Measurements from ENCODE around the gene AKAP1.

Gene AKAP1

DNA sequence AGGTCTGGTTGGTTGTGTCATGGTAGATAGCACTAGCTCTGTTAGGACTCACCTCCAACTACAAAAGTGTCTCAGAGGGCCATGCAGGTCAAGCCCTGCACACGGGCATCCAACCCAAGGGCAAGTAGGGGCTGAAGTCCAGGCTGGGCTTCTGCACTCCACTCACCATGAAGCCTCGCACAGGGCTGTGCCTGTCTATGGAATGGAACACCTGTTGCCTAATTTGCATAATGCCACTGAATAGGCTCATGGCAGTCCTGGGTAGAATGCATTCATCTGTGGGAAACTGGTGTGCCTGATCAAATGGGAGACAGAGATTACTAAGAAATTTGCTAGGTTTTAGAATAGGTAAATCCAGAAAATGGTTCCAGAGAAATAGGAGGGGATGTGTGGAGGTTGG, 8.0 kb upstream of the AKAP1 start:
- Histone ChIP-seq H3K4me1 (ENCODE audit: insufficient read depth, insufficient read length) (no peaks in the 10 kb centered on the region), H3K27me3 (ENCODE audit: insufficient read depth, insufficient read length) (peaks cover 12% of the 10 kb centered on the region), H3K36me3 (ENCODE audit: insufficient read depth, insufficient read length, low read length) (no peaks in the 10 kb centered on the region), H3K9me3 (ENCODE audit: insufficient read depth, low read length) (no peaks in the 10 kb centered on the region), H3K9ac (ENCODE audit: insufficient read length, low read depth) (no peak overlapping the region), H3K4me3 (ENCODE audit: insufficient read length, low read depth) (no peak overlapping the region)
- no peak for TF ChIP-seq SUZ12 (IDR thresholded peaks at IDR 0.05; ENCODE audit: extremely low read depth, insufficient read depth, insufficient read length)
- no peak for TF ChIP-seq ZNF274 (IDR thresholded peaks at IDR 0.05; ENCODE audit: low read depth, low read length)
- no peak for TF ChIP-seq YY1 (IDR thresholded peaks at IDR 0.05; ENCODE audit: insufficient read depth, insufficient read length)
- no peak for DNase-seq (ENCODE audit: low read depth, low spot score)

DNA sequence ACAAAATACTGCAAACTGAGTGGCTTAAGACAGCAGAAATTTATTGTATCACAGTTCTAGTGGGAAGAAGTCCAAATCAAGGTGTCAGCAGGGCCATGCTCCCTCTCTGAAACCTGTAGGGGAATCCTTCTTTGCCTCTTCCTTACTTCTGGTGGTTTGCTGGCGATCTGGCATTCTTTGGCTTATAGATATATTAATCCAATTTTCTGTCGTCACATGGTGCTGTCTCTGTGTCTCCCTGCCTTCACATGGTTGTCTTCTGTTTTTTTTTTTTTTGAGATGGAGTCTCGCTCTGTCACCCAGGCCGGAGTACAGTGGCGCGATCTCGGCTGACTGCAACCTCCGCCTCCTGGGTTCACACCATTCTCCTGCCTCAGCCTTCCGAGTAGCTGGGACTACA, 6.8 kb upstream of the AKAP1 start:
- DNase-seq (ENCODE audit: low read depth, low spot score), result no peak
- no peaks in the 10 kb centered on the region for H3K36me3 ChIP-seq (ENCODE audit: insufficient read depth, insufficient read length, low read length)
- TF ChIP-seq YY1 (IDR thresholded peaks at IDR 0.05; ENCODE audit: insufficient read depth, insufficient read length) (no peak), SUZ12 (IDR thresholded peaks at IDR 0.05; ENCODE audit: extremely low read depth, insufficient read depth, insufficient read length) (no peak), ZNF274 (IDR thresholded peaks at IDR 0.05; ENCODE audit: low read depth, low read length) (no peak)

GRCh38 chr17:57080718-57081117, 4.3 kb upstream of the AKAP1 start:
- H3K4me1 ChIP-seq (ENCODE audit: insufficient read depth, insufficient read length), result no peaks in the 10 kb centered on the region
- TF ChIP-seq YY1 (IDR thresholded peaks at IDR 0.05; ENCODE audit: insufficient read depth, insufficient read length), result no peak
- TF ChIP-seq ZNF274 (IDR thresholded peaks at IDR 0.05; ENCODE audit: low read depth, low read length), result no peak
- no peak for TF ChIP-seq SUZ12 (IDR thresholded peaks at IDR 0.05; ENCODE audit: extremely low read depth, insufficient read depth, insufficient read length)
- peaks cover 12% of the 10 kb centered on the region for H3K27me3 ChIP-seq (ENCODE audit: insufficient read depth, insufficient read length)
- H3K9me3 ChIP-seq (ENCODE audit: insufficient read depth, low read length), result no peaks in the 10 kb centered on the region
- H3K9ac ChIP-seq (ENCODE audit: insufficient read length, low read depth), result no peak overlapping the region
- no peak for DNase-seq (ENCODE audit: low read depth, low spot score)
- no peak overlapping the region for H3K4me3 ChIP-seq (ENCODE audit: insufficient read length, low read depth)
- H3K36me3 ChIP-seq (ENCODE audit: insufficient read depth, insufficient read length, low read length), result no peaks in the 10 kb centered on the region

More for the DNA sequence above, 6.8 kb upstream of the AKAP1 start:
- no peaks in the 10 kb centered on the region for H3K4me1 ChIP-seq (ENCODE audit: insufficient read depth, insufficient read length)
- H3K9me3 ChIP-seq (ENCODE audit: insufficient read depth, low read length), result no peaks in the 10 kb centered on the region
- peaks cover 12% of the 10 kb centered on the region for H3K27me3 ChIP-seq (ENCODE audit: insufficient read depth, insufficient read length)
- H3K4me3 ChIP-seq (ENCODE audit: insufficient read length, low read depth), result no peak overlapping the region
- H3K9ac ChIP-seq (ENCODE audit: insufficient read length, low read depth), result no peak overlapping the region

DNA sequence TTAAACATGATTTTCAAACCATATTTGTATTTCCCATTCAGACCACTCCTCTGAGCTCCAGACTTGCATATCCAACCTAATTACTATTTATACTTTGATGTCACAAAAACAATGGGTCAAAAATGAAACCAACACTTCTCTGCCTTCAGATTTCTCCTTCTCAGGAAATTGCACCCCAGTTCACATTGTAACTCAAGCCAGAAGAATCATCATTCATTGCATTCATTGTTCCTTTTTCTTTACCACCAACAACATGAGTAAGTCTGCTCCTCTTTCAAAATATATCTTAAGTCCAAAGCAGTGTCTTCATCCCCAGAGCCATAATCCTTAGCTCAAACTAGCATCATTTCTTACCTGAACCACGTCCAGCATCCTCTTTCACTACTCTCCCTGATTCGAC, 2.6 kb upstream of the AKAP1 start:
- H3K9me3 ChIP-seq (ENCODE audit: insufficient read depth, low read length), result no peaks in the 10 kb centered on the region
- peaks cover 11% of the 10 kb centered on the region for H3K27me3 ChIP-seq (ENCODE audit: insufficient read depth, insufficient read length)
- peaks cover 3% of the 10 kb centered on the region for H3K36me3 ChIP-seq (ENCODE audit: insufficient read depth, insufficient read length, low read length)
- H3K4me1 ChIP-seq (ENCODE audit: insufficient read depth, insufficient read length), result peaks cover 5% of the 10 kb centered on the region
- no peak for DNase-seq (ENCODE audit: low read depth, low spot score)
- TF ChIP-seq ZNF274 (IDR thresholded peaks at IDR 0.05; ENCODE audit: low read depth, low read length) (no peak), YY1 (IDR thresholded peaks at IDR 0.05; ENCODE audit: insufficient read depth, insufficient read length) (no peak), SUZ12 (IDR thresholded peaks at IDR 0.05; ENCODE audit: extremely low read depth, insufficient read depth, insufficient read length) (no peak)
- H3K9ac ChIP-seq (ENCODE audit: insufficient read length, low read depth), result no peak overlapping the region
- H3K4me3 ChIP-seq (ENCODE audit: insufficient read length, low read depth), result no peak overlapping the region

DNA sequence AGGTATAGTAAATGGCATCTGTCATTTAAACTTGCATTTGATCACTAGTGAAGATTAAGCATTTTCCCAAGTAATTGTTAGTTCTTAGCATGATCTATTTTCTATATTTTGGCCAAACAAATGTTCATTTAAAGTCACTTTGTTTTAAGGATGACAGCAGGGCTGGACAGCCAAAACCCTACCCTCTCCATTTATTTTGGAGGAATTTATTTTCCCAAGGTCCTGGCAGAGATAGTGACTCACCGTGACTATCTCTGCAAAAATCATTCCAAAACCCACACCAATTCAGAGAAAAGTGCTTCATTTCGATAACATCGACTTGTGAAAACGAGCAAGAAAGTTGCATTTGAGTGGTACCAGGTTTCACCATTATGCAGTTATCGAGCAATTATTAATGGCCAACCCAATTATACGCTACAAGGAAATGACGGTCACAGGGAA, 665 bp upstream of the AKAP1 start:
- H3K9me3 ChIP-seq (ENCODE audit: insufficient read depth, low read length), result no peaks in the 10 kb centered on the region
- H3K27me3 ChIP-seq (ENCODE audit: insufficient read depth, insufficient read length), result peaks cover 6% of the 10 kb centered on the region
- H3K4me3 ChIP-seq (ENCODE audit: insufficient read length, low read depth), result peak overlapping the region; percentile 79
- DNase-seq (ENCODE audit: low read depth, low spot score), result no peak
- TF ChIP-seq YY1 (IDR thresholded peaks at IDR 0.05; ENCODE audit: insufficient read depth, insufficient read length) (no peak), ZNF274 (IDR thresholded peaks at IDR 0.05; ENCODE audit: low read depth, low read length) (no peak), SUZ12 (IDR thresholded peaks at IDR 0.05; ENCODE audit: extremely low read depth, insufficient read depth, insufficient read length) (no peak)
- H3K36me3 ChIP-seq (ENCODE audit: insufficient read depth, insufficient read length, low read length), result peaks cover 3% of the 10 kb centered on the region
- H3K4me1 ChIP-seq (ENCODE audit: insufficient read depth, insufficient read length), result peaks cover 5% of the 10 kb centered on the region
- H3K9ac ChIP-seq (ENCODE audit: insufficient read length, low read depth), result peak overlapping the region; percentile 94

DNA sequence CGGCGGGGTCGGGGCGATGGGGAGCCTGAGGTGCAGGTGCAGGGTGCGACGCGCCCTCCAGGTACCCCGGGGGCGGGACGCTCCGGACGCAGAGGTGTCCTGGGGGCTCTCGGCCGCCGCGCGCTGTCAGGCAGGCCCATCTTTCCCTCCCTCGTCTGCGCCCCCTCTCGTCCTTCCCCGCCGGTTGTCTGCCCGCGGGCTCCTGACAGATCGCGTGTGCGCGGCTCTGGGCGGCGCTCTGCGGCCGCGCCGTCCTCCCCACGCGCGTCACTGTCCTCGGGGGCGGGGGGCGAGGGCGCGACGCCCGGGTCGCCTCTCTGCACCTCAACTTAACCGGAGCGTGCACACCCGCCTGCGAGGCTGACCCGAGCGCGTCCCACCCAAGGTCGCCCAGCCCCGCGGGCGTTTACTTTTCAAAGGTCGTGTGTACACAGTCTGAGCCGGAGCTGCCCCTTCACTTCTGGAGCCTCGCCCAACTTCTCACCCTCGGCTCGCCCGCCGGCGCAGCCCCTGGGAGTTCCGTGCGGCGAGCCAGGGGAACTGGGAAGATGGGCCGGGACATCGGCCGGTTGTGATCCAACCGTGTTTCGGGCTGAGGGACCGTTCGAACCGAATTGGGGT, 512 bp downstream of the AKAP1 start:
- peaks cover 3% of the 10 kb centered on the region for H3K36me3 ChIP-seq (ENCODE audit: insufficient read depth, insufficient read length, low read length)
- no peak for DNase-seq (ENCODE audit: low read depth, low spot score)
- peak overlapping the region; percentile 79 for H3K4me3 ChIP-seq (ENCODE audit: insufficient read length, low read depth)
- peaks cover 6% of the 10 kb centered on the region for H3K27me3 ChIP-seq (ENCODE audit: insufficient read depth, insufficient read length)
- peak overlapping the region; percentile 85 for H3K9ac ChIP-seq (ENCODE audit: insufficient read length, low read depth)
- TF ChIP-seq YY1 (IDR thresholded peaks at IDR 0.05; ENCODE audit: insufficient read depth, insufficient read length), result no peak
- TF ChIP-seq ZNF274 (IDR thresholded peaks at IDR 0.05; ENCODE audit: low read depth, low read length), result no peak
- no peak for TF ChIP-seq SUZ12 (IDR thresholded peaks at IDR 0.05; ENCODE audit: extremely low read depth, insufficient read depth, insufficient read length)
- H3K9me3 ChIP-seq (ENCODE audit: insufficient read depth, low read length), result no peaks in the 10 kb centered on the region
- H3K4me1 ChIP-seq (ENCODE audit: insufficient read depth, insufficient read length), result peaks cover 5% of the 10 kb centered on the region

DNA sequence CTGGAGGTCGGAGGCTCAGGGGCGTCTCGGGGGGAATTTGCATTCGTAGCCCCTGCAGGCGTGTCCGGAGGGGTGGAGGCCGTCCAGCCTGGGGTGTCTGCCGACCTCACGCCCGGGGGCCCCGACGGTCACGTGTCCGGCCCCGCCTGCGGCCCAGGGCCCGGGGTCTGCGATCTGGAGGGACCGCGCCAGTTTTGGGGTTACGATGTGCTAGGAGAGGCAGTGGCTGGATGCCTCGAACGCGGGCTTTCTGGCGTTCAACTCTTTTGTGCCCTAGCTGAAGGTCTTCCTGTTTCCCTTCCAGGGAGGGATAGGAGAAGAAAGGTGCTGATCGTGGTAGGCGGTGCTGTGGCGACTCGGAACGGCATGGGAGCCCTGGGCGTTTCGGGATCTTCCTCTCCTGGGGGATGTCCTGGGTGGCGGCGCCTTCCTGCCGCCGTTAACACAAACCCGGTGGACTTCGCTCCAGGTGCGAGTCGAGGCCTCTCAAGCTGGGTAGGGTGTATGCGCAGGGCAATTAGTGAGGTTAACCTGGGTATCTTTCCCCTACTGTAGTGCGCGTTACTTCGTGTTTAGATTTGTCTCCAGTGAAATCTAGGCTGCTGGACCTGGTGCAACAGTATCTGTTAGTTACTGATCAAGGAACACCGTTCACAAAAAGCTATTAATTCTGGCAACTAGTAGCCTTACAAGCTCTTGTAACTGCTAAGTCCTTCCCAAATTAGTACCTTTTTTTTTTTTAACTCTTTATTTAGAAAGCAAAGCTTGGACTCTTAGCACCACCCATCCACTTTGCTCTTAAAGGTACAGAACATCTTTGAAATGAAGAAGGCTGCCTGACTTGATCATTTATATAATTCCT, 1.3 kb downstream of the AKAP1 start:
- Histone ChIP-seq H3K36me3 (ENCODE audit: insufficient read depth, insufficient read length, low read length) (peaks cover 3% of the 10 kb centered on the region), H3K4me3 (ENCODE audit: insufficient read length, low read depth) (peak overlapping the region; percentile 79), H3K27me3 (ENCODE audit: insufficient read depth, insufficient read length) (peaks cover 6% of the 10 kb centered on the region), H3K9ac (ENCODE audit: insufficient read length, low read depth) (peak overlapping the region; percentile 85), H3K4me1 (ENCODE audit: insufficient read depth, insufficient read length) (peaks cover 12% of the 10 kb centered on the region), H3K9me3 (ENCODE audit: insufficient read depth, low read length) (no peaks in the 10 kb centered on the region)
- TF ChIP-seq YY1 (IDR thresholded peaks at IDR 0.05; ENCODE audit: insufficient read depth, insufficient read length) (no peak), SUZ12 (IDR thresholded peaks at IDR 0.05; ENCODE audit: extremely low read depth, insufficient read depth, insufficient read length) (no peak), ZNF274 (IDR thresholded peaks at IDR 0.05; ENCODE audit: low read depth, low read length) (no peak)
- DNase-seq (ENCODE audit: low read depth, low spot score), result no peak

All from NT2/D1 (cell line).